ENCODE results near the gene SP1. TPM values are rescaled to one million over a fixed set of nuclear protein-coding genes. Genes with fewer than 3 reads are reported as not detected.

Gene SP1
- total and polyA plus RNA-seq, 9 of the 15 experiments (the other 6 are each of a cell fraction or from before 2014, with no cell fraction given), result 8.0 to 65.5 (median 41.6) TPM

DNA sequence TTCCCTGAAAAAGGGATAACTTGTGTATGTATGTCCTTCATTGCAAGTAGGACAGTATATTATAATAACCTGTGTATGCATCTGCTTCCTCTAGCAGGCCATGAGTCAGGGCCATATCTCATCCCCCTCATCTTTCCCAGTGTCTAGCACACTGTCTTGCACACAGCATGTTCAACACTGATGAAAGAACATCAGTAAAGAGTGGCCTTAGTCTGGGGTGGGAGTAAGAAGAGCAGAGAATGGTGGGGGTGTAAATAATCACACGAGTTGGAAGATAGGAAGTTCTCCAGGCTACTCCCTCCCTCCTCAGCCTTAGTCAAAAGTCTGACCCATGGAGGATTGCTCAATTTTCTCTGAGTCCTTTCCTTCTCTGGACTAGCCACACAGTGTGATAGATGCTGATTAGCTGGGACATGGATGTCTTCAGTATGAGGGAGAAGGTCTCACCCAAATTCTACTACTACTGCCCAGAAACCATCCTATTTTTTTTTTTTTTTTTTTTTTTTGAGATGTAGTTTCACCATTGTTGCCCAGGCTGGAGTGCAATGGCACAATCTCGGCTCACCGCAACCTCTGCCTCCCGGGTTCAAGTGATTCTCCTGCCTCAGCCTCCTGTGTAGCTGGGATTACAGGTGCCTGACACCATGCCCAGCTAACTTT lies 14.6 kb upstream of the SP1 start (continued):
- TF ChIP-seq SRSF1 (IDR thresholded peaks at IDR 0.05; ENCODE audit: low read depth, low read length) (no peak), ZBTB1 (CRISPR knock-in tag; IDR thresholded peaks at IDR 0.05; ENCODE audit: borderline replicate concordance, low read depth) (no peak), SRSF9 (IDR thresholded peaks at IDR 0.05; ENCODE audit: borderline replicate concordance, low read depth, low read length) (no peak), ZNF695 (CRISPR knock-in tag; IDR thresholded peaks at IDR 0.05) (no peak), KLF16 (IDR thresholded peaks at IDR 0.05) (no peak), PML (IDR thresholded peaks at IDR 0.05; ENCODE audit: low read length) (no peak), ZNF586 (CRISPR knock-in tag; conservative IDR thresholded peaks at IDR 0.05) (no peak), MXI1 (IDR thresholded peaks at IDR 0.05; ENCODE audit: low read depth, low read length) (no peak), CXXC5 (CRISPR knock-in tag; IDR thresholded peaks at IDR 0.05) (no peak), ZNF408 (CRISPR knock-in tag; IDR thresholded peaks at IDR 0.05; ENCODE audit: low read depth) (no peak), ZNF57 (CRISPR knock-in tag; IDR thresholded peaks at IDR 0.05) (no peak), XRCC4 (IDR thresholded peaks at IDR 0.05; ENCODE audit: extremely low read depth, insufficient read depth, insufficient read length) (no peak), ZNF224 (CRISPR knock-in tag; IDR thresholded peaks at IDR 0.05) (no peak), SREBF2 (CRISPR knock-in tag; IDR thresholded peaks at IDR 0.05) (no peak), ZNF384 (IDR thresholded peaks at IDR 0.05; ENCODE audit: low read depth, low read length) (no peak), TGIF2 (CRISPR knock-in tag; IDR thresholded peaks at IDR 0.05) (no peak), KHSRP (IDR thresholded peaks at IDR 0.05) (no peak), SREBF1 (IDR thresholded peaks at IDR 0.05; ENCODE audit: borderline replicate concordance, low read depth, low read length) (no peak)
- TF ChIP-seq, protein P1, sequence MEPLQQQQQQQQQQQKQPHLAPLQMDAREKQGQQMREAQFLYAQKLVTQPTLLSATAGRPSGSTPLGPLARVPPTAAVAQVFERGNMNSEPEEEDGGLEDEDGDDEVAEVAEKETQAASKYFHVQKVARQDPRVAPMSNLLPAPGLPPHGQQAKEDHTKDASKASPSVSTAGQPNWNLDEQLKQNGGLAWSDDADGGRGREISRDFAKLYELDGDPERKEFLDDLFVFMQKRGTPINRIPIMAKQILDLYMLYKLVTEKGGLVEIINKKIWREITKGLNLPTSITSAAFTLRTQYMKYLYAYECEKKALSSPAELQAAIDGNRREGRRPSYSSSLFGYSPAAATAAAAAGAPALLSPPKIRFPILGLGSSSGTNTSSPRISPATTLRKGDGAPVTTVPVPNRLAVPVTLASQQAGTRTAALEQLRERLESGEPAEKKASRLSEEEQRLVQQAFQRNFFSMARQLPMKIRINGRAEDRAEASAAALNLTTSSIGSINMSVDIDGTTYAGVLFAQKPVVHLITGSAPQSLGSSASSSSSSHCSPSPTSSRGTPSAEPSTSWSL (CRISPR knock-in tag; IDR thresholded peaks at IDR 0.05; ENCODE audit: borderline replicate concordance), result no peak
- TF ChIP-seq, protein P2, sequence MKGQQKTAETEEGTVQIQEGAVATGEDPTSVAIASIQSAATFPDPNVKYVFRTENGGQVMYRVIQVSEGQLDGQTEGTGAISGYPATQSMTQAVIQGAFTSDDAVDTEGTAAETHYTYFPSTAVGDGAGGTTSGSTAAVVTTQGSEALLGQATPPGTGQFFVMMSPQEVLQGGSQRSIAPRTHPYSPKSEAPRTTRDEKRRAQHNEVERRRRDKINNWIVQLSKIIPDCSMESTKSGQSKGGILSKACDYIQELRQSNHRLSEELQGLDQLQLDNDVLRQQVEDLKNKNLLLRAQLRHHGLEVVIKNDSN (CRISPR knock-in tag; IDR thresholded peaks at IDR 0.05), result no peak
- TF ChIP-seq, protein P3, sequence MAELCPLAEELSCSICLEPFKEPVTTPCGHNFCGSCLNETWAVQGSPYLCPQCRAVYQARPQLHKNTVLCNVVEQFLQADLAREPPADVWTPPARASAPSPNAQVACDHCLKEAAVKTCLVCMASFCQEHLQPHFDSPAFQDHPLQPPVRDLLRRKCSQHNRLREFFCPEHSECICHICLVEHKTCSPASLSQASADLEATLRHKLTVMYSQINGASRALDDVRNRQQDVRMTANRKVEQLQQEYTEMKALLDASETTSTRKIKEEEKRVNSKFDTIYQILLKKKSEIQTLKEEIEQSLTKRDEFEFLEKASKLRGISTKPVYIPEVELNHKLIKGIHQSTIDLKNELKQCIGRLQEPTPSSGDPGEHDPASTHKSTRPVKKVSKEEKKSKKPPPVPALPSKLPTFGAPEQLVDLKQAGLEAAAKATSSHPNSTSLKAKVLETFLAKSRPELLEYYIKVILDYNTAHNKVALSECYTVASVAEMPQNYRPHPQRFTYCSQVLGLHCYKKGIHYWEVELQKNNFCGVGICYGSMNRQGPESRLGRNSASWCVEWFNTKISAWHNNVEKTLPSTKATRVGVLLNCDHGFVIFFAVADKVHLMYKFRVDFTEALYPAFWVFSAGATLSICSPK (IDR thresholded peaks at IDR 0.05; ENCODE audit: borderline replicate concordance), result no peak
- TF ChIP-seq, protein P4, sequence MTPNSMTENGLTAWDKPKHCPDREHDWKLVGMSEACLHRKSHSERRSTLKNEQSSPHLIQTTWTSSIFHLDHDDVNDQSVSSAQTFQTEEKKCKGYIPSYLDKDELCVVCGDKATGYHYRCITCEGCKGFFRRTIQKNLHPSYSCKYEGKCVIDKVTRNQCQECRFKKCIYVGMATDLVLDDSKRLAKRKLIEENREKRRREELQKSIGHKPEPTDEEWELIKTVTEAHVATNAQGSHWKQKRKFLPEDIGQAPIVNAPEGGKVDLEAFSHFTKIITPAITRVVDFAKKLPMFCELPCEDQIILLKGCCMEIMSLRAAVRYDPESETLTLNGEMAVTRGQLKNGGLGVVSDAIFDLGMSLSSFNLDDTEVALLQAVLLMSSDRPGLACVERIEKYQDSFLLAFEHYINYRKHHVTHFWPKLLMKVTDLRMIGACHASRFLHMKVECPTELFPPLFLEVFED (CRISPR knock-in tag; conservative IDR thresholded peaks at IDR 0.05), result no peak
